Activated naive CD4-positive, alpha-beta T cell treated with anti-CD3 and anti-CD28 coated beads, Interleukin-2, amount 10 ng/mL, durations not matched to agents 7 days and 5 days (primary cell): ENCODE measurements around the gene BAIAP2L2.
A peak's percentile ranks its signal among the peaks of the same experiment; 100 is the strongest.
"Not testable (repeated sequence)": the region's sequence is repeated elsewhere in the genome, so short reads cannot be mapped to it uniquely, and the experiment has no call there.

Experiments used
- CTCF ChIA-PET: fragments of 350-600 bp; sonication (Branson Sonifier 250); formaldehyde crosslinking; loops from one replicate; lab custom pipeline; 2021; ENCODE audit warnings: antibody characterized with exemption; lab: Charles Lee
- DNase-seq: peaks from one replicate; pipeline ENCODE4 v3.0.0-alpha.2; 2020
- H3K27ac Mint-ChIP-seq: one replicate; pipeline ENCODE4 v1.8.0; 2021; ENCODE audit warnings: mild to moderate bottlenecking, moderate library complexity, mixed read lengths
- H3K27me3 Mint-ChIP-seq: one replicate; pipeline ENCODE4 v1.8.0; 2021; ENCODE audit warnings: mild to moderate bottlenecking, mixed read lengths
- H3K36me3 Mint-ChIP-seq: one replicate; pipeline ENCODE4 v1.8.0; 2021; ENCODE audit warnings: mixed read lengths
- H3K4me1 Mint-ChIP-seq: one replicate; pipeline ENCODE4 v1.8.0; 2021; ENCODE audit warnings: mixed read lengths
- H3K4me3 Mint-ChIP-seq: one replicate; pipeline ENCODE4 v1.8.0; 2021; ENCODE audit warnings: mild to moderate bottlenecking, moderate library complexity, mixed read lengths
- H3K9me3 Mint-ChIP-seq: one replicate; pipeline ENCODE4 v1.8.0; 2021; ENCODE audit warnings: mixed read lengths

BAIAP2L2 gene

DNA sequence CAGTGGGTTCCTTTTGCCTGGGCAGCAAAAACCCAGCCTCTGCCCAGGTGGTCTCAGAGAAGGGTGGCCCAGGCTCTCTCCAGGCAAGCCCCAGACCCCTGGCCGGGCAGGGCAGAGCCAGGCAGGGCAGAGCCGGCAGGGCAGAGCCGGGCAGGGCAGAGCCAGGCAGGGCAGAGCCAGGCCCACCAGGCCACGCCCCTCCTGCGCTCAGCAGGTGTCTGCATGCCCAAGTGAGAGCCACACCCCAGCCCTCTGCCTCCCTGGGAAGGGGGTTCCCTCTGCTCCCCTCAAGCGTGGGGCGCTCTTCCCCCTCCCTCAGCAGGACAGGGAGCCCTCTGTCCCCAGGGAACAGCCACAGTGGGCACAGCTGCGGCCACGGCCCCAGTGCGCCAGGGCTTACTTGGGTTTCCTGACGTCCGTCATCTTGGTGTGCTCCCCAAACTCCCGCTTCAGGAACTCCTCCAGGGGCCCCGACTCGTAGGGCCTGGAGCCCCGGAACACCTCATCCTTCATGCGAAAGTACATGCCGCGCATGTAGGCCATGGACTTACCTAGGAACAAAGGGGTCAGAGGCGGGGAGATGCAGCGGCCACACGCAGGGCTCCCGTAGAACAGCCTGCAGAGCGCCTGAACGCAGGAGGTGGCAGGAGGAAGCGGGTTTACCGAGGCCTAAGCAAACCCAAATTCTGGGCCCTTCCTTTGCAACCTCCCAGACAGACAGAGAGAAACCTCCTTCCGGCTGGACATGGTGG, 10.1 kb upstream of the BAIAP2L2 start:
- CTCF ChIA-PET, result no interaction called here
- no peak overlapping the region for H3K4me3 Mint-ChIP-seq
- peaks cover 1% of the 10 kb centered on the region for H3K36me3 Mint-ChIP-seq
- H3K27ac Mint-ChIP-seq, result no peak overlapping the region
- H3K4me1 Mint-ChIP-seq, result peaks cover 5% of the 10 kb centered on the region
- H3K27me3 Mint-ChIP-seq, result no peaks in the 10 kb centered on the region
- no peaks in the 10 kb centered on the region for H3K9me3 Mint-ChIP-seq
- no peak for DNase-seq

DNA sequence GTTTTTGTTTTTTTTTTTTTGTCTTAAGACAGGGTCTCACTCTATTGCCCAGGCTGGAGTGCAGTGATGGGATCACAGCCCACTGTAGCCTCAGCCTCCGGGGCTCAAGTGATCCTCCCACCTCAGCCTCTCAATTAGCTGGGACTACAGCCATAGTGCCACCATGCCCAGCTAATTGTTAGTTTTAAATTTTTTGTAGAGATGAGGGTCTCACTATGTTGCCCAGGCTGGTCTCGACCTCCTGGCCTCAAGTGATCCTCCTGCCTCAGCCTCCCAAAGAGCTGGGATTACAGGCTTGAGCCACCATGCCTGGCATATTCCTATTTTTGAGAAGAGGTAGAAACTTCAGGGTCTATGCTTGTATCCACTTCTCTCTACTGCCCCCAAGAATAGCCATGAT, 8.3 kb upstream of the BAIAP2L2 start:
- DNase-seq, H3K4me3 Mint-ChIP-seq, H3K27me3 Mint-ChIP-seq, H3K27ac Mint-ChIP-seq, CTCF ChIA-PET, H3K9me3 Mint-ChIP-seq, H3K4me1 Mint-ChIP-seq, H3K36me3 Mint-ChIP-seq: not testable (repeated sequence)

DNA sequence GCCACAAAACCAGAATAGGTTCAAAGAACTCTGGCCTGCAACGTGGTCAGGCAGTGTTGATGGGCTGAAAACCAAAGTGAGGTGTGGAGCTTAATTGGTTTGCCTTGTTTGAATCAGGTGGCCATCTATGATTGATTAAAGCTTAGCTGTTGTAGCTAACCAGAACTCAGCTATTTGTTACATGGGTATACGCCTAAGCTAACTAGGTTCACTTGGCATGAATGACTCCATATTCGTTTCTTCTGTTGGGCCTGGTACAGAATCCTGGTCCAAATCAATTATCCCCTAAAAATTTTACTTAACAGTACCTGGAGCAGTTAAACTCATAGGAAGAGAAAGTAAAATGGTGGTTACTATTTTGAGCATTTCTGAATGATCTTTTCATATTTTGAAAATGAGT, 7.7 kb upstream of the BAIAP2L2 start:
- CTCF ChIA-PET, result no interaction called here
- H3K9me3 Mint-ChIP-seq, result no peaks in the 10 kb centered on the region
- no peak overlapping the region for H3K4me3 Mint-ChIP-seq
- H3K4me1 Mint-ChIP-seq, result peaks cover 3% of the 10 kb centered on the region
- peaks cover 7% of the 10 kb centered on the region for H3K36me3 Mint-ChIP-seq
- no peak overlapping the region for H3K27ac Mint-ChIP-seq
- H3K27me3 Mint-ChIP-seq, result no peaks in the 10 kb centered on the region
- DNase-seq, result no peak

DNA sequence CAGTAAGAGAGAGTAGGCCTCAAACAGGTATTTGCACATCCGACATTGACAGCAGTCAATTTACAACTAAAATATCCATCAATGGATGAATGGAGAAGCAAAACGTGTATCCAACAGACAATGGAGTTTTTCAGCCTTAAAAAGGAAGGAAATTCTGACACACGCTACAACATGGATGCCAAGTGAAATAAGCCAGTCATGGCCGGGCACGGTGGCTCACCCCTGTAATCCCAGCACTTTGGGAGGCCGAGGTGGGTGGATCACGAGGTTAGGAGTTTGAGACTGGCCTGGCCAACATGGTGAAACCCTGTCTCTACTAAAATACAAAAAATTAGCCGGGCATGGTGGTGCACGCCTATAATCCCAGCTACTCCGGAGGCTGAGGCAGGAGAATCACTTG, 7.1 kb upstream of the BAIAP2L2 start:
- H3K9me3 Mint-ChIP-seq, H3K4me1 Mint-ChIP-seq, CTCF ChIA-PET, H3K27ac Mint-ChIP-seq, DNase-seq, H3K36me3 Mint-ChIP-seq, H3K27me3 Mint-ChIP-seq, H3K4me3 Mint-ChIP-seq: not testable (repeated sequence)

DNA sequence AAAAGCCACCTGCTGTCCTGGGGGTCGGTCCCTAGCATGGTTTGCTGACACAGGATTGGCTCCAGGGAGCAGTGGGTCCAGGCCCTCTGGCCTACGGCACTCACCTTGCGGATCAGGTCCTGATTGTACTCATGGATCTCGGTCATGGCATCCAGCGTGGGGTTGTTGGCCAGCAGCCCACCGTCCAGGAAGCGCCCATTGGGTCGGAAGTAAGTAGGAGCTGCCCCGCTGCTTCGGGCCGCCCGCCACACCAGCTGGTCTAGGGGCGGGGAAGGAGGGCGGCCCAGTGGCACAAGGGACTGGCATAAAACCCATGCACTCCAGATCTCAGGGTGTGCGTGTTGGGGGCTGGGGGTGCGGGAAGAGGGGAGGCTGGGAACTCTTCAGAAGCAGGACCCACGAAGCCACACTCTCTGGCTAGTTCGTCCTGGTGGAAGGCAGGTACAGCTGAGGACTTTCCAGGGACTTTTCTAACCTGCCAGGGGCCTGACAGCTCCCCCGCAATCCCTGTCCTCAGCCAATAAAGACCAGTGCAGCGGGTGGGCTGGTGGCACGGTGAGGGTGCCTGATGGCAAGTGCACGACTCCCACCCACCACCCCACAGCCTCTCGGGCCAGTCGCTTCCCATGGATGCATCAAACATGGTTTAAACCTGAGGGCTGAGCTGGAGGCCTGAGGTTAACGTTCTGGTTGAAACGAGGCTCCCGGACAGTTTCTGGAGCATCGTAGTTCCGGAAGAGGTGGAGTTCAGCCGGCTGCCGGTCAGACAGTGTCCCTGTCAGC, 5.1 kb upstream of the BAIAP2L2 start:
- DNase-seq, result no peak
- no peaks in the 10 kb centered on the region for H3K27me3 Mint-ChIP-seq
- peaks cover 7% of the 10 kb centered on the region for H3K36me3 Mint-ChIP-seq
- H3K4me1 Mint-ChIP-seq, result peaks cover 3% of the 10 kb centered on the region
- H3K4me3 Mint-ChIP-seq, result no peak overlapping the region
- CTCF ChIA-PET, result interaction anchor here (1.0 to 4.9 kb wide), 10 partner anchors 11 to 114 kb away, joined by 3 to 40 read pairs (median 4); partner anchors contain the start of gene MAFF
- no peak overlapping the region for H3K27ac Mint-ChIP-seq
- no peaks in the 10 kb centered on the region for H3K9me3 Mint-ChIP-seq

DNA sequence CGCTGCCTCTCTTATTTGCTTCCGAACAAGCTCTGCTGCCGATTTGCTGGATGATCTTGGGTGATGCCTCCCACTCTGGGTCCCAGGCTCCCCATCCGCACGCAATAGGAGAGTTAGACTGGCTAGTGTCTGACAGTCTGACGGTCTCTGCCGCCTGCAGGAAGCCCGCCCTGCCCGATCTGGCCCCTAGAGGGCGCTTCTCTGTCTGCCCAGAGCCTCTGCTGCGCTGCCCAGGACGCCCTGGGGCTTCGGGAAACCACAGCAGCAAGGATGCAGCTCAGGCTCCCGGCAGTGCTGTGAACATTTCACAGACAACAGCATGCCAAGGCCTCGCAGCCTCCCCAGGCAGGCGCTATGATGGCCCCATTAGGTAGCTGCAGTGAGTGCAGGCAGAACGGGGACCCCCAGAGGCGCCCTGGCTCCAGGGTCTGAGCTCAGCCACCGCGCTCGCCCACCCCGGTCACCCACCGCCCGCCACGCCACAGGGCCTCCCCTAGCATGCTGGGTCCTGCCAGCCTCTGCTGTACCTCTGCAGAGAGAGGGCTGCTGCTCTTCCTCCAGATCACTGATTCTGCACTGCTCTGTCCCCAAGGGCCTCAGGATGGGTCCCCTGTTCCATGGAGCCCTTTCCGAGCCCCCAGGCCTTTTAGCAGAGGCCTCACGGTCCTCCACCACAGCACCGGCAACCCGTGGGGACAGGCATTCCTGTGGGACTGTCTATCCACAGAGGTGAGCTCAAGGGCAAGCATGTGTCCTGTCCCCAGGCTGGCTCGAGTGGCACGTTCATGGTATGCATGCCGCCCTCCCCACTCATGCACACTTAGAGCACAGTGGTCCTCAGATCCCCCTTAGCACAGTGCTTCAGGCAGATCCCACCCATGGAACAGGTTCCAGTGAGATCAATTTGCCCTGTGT, 4.3 kb upstream of the BAIAP2L2 start:
- Mint-ChIP-seq H3K27ac (no peak overlapping the region), H3K36me3 (peaks cover 7% of the 10 kb centered on the region), H3K9me3 (no peaks in the 10 kb centered on the region), H3K4me3 (no peak overlapping the region), H3K4me1 (peaks cover 3% of the 10 kb centered on the region), H3K27me3 (no peaks in the 10 kb centered on the region)
- peak; percentile 86 for DNase-seq
- CTCF ChIA-PET, result interaction anchor here (0.7 to 4.9 kb wide), 21 partner anchors 8 to 148 kb away, joined by 3 to 40 read pairs (median 3); partner anchors contain the start of gene MAFF

DNA sequence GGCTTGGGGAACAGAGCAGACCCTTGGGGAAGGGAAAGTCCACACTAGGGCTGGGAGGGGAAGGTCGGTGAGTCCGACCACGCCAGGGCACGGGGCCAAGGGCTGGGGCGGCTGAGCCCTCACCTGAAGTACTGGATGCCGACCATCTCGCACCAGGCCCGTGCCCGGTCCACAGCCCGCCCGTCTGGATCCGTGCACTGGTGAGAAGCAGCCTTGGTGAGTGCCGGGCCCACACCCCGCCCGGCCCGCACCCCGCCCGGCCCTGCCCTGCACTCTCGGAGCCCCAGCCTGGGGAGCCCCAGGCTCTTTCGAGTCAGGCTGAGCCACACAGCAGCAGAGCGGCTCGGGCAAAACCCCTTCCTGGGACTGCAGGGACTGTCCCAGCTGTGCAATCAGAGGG, 1.9 kb upstream of the BAIAP2L2 start:
- CTCF ChIA-PET, result interaction anchor here (4.0 to 4.9 kb wide), 2 partner anchors 98 to 117 kb away, joined by 10 to 40 read pairs; no protein-coding TSS in a partner anchor

DNA sequence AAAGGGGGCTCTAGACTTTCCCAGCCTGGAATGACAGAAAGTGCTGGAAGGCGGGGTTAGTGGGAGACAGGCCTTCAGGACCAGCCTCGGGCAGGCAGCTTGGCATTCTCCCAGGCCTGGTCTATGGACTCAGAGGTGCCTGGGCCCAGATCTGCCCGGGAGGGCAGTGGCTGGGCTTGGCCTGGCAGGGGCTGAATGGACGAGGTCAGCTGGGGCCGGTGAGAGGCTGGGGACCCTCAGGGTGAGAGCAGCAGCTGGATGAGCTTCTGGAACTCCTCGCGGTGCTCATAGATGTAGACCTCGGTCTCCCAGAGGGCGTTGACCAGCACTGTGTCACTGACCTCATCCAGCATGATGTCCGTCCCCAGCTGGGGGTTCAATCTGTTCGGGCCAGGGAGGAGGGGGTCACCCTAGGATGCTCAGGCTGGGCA, 1.5 kb upstream of the BAIAP2L2 start:
- Mint-ChIP-seq H3K27me3 (no peaks in the 10 kb centered on the region), H3K36me3 (peaks cover 6% of the 10 kb centered on the region), H3K4me1 (peaks cover 3% of the 10 kb centered on the region), H3K27ac (no peak overlapping the region), H3K4me3 (no peak overlapping the region), H3K9me3 (no peaks in the 10 kb centered on the region)
- CTCF ChIA-PET, result interaction anchor here (0.7 to 4.9 kb wide), 3 partner anchors 10 to 117 kb away, joined by 4 to 40 read pairs (median 10); no protein-coding TSS in a partner anchor
- DNase-seq, result no peak

More for the DNA sequence above, 1.9 kb upstream of the BAIAP2L2 start:
- Mint-ChIP-seq H3K27ac (no peak overlapping the region), H3K4me1 (peaks cover 3% of the 10 kb centered on the region), H3K4me3 (no peak overlapping the region), H3K36me3 (peaks cover 6% of the 10 kb centered on the region), H3K9me3 (no peaks in the 10 kb centered on the region), H3K27me3 (no peaks in the 10 kb centered on the region)
- DNase-seq, result no peak

DNA sequence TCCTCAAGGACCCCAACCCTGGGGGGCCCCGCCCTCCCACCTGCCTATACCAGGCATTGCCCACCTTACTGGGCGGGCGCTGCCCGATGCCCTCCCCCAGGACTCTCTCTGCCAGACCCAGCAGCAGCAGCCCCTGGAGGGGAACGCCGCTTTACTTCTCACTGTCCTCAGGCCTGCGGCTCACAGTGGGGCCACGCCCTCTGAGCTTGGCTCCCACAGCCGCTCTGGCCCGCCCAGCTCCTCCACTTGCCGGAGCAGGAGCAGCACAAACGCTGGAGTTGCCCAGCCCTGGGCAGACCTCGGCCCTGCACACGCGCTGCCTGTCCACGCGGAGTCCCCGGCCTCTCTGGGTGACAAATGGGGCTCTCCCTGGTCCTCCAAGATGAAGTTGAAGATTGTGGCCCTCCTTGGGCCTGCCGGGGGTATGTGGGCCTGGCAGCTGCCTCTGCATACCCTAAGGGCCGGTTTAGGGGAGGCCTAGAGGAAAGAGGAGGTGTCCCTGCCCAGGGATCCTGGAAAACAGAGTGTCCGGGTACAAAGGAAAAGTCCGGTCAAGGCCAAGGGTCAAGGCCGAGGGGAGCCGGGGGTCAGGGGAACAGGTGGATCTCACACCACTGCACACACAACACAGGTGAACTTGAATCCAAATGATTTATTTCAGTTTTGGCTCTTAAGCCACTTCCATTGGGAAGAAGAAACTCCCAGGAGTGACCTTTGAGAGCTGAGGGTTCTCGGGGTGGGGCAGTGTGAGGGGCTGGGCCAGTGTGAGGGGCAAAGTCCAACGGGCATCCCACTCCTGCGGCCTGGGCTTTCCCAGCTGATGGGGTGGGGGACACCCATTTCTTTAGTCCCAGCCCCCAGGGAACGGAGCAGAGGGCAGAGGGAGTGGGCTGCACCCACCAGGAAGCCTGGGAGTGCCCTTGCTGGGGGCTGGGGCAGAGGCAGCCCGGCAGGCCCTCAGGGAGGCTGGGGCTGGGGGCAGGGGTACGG, 674 bp upstream of the BAIAP2L2 start:
- peaks cover 3% of the 10 kb centered on the region for H3K4me1 Mint-ChIP-seq
- no peak for DNase-seq
- CTCF ChIA-PET, result interaction anchor here (0.7 to 4.9 kb wide), 4 partner anchors 10 to 118 kb away, joined by 4 to 40 read pairs (median 8); no protein-coding TSS in a partner anchor
- no peaks in the 10 kb centered on the region for H3K9me3 Mint-ChIP-seq
- no peak overlapping the region for H3K4me3 Mint-ChIP-seq
- no peaks in the 10 kb centered on the region for H3K27me3 Mint-ChIP-seq
- H3K36me3 Mint-ChIP-seq, result peaks cover 6% of the 10 kb centered on the region
- no peak overlapping the region for H3K27ac Mint-ChIP-seq

DNA sequence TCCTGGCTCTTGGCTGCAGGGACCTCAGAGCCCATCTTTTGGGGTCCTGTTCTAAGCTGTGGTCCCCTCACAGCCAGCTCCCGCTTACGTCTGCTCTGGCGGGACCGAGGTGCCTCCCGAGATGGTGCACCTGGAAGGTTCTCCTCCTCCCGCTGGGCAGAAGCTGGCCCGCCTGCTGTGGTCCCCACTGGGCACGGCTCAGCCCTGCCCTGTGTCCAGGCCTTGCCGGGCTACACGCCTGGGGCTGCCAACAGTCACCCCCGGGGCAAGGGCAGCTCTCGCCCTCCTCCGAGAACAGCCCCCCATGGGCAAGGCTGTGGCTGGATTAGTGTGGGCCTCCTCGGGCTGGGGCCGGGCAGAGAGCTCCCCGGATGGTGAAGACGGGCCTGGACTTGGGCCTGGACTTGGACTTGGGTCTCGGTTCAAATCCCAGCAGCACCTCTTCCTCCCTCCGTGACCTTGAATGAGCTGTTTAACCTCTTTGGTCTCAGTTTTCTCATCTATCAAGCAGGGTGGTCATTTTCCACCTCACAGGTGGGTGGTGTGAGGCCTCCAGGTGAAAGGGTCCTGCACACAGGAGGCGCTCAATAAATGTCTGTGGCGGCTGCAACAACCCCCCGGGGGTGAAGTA, 998 bp downstream of the BAIAP2L2 start:
- CTCF ChIA-PET, result interaction anchor here (1.0 to 2.0 kb wide), 2 partner anchors 9 to 58 kb away, joined by 3 to 6 read pairs; no protein-coding TSS in a partner anchor
- no peaks in the 10 kb centered on the region for H3K27me3 Mint-ChIP-seq
- H3K4me3 Mint-ChIP-seq, result no peak overlapping the region
- no peaks in the 10 kb centered on the region for H3K9me3 Mint-ChIP-seq
- DNase-seq, result no peak
- peak overlapping the region; percentile 64 for H3K27ac Mint-ChIP-seq
- peaks cover 5% of the 10 kb centered on the region for H3K4me1 Mint-ChIP-seq
- peaks cover 2% of the 10 kb centered on the region for H3K36me3 Mint-ChIP-seq

DNA sequence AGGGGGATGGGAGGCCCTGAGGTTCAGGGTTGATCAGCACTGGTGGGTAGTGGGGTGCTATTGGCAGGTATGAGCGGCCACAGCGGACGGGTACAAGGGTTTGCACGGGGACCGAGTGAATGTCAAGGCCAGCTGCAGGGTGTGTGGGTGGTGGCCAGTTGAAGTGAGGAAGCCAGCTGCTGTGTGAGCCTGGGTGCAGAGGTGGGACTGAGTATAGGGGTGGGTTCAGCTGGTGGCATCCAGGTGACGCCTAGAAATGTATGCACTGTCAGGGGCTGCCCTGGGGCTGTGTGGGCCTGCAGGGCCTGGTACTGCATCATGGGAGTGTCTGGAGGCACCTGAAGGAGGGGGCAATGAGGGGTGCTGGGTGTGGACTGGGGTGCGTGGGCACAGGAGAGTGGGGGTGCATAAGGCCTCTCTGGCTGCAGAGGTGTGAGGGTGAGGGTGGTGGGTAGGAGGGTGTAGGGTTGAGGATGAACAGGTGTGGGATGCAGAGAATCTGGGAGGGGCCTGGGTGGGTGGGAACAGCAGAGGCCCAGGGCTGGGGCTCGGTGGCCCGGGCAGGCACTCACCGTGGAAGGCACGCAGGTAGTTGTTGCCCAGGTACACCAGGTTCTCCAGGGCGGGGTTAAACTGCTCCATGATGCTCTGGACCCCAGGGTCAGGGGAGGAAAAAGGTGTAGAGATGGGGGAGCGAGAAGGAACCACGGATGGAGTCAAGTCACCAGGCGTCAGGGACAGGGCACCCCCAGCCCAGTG, 1.7 kb downstream of the BAIAP2L2 start:
- DNase-seq, result no peak
- Mint-ChIP-seq H3K4me3 (no peak overlapping the region), H3K27ac (peak overlapping the region; percentile 14), H3K27me3 (peaks cover 3% of the 10 kb centered on the region), H3K36me3 (no peaks in the 10 kb centered on the region), H3K4me1 (peaks cover 7% of the 10 kb centered on the region), H3K9me3 (no peaks in the 10 kb centered on the region)
- CTCF ChIA-PET, result interaction anchor here (1.0 kb wide), 1 partner anchor 9 kb away, joined by 3 read pairs; no protein-coding TSS in a partner anchor
